T-helper 22 cell (primary cell): ENCODE measurements around the gene IMPDH2.
A peak's percentile ranks its signal among the peaks of the same experiment; 100 is the strongest.

Experiments used
- DNase-seq: peaks from one replicate; pipeline ENCODE4 v3.0.0-alpha.2; 2020; ENCODE audit warnings: low read depth

The IMPDH2 gene

DNA sequence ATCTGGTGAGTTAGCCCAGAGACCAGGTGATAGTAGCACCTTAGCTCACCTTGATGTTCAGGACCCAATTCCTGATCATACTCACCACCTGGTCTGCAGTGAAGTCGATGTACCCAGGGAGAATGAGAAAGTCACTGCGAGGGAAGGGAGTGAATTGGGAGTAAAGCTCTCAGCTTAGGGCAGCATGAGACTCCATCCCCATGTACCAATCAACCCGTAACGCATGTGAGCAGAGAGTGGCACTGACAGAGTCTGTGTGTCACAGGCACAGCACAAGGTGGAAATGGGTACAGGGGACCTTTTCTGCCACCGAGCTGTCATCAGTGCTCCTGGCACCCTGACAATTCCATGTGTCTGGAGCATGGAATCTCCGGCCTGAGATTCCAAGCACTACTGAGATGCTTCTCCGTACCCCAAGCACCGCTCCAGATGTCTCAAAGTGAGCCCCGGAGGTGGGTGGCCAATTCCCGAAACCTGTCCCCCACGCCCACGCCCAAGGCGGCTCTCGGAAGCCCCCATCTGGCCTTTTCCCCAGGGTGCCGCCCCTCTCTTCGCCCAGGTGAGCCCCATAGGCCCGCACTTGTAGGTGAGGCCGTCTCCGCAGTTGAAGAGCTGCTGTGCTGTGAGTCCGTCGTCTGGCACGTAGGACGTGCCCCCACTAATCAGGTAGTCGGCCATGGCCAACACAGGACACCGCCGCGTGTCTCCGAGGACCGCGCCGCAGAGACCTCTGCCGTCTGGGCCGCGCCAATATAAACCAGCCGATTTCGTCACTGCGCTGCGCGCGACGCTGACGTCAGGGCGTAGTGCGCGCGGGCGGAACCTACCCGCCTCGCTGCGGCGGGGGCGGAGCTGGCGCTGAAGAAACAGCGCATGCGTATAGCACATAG, at the start of gene IMPDH2:
IMPDH2 (minus strand) TSS at position 726 of the 890 bp plus-strand sequence; CDS start at position 678, 48 bp downstream.
- peak; percentile 83 for DNase-seq

DNA sequence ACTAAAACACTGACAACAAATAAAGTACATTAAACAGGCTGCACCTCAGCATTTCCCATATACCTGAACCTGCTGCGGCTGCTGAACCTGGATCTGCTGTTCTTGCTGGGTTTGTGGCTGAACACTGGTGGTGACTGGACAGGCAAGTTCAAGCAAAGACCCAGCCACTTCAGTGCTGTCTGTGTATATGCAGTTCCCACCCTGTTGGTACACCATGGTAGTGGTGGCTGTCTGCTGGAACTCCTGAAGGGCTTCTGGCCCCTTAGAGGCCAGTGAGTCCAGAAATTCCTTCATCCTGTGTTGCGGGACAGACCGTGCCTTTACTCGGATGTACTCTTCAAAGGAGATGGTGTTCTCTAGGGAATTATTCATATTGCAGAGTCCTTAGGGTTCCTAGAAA, 47.4 kb upstream of the IMPDH2 start:
- no peak for DNase-seq

DNA sequence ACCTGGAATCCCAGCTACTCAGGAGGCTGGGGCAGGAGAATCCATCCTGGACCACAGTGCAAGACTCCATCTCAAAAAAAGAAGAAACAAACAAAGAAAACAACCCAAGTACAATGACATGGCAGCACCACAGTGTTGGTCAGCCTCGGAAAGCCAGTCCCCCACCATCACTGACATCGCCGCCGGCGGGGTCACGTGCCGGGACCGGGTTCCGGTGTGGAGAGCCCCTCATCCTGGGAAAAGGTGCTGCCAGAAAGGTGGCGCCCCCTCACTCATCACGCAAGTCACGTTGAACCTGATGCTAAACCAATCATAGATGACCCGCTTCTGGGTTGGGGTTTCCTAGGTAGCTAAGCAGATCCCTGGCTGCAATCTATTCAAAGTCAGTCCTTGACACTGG, 46.9 kb upstream of the IMPDH2 start:
- no peak for DNase-seq

DNA sequence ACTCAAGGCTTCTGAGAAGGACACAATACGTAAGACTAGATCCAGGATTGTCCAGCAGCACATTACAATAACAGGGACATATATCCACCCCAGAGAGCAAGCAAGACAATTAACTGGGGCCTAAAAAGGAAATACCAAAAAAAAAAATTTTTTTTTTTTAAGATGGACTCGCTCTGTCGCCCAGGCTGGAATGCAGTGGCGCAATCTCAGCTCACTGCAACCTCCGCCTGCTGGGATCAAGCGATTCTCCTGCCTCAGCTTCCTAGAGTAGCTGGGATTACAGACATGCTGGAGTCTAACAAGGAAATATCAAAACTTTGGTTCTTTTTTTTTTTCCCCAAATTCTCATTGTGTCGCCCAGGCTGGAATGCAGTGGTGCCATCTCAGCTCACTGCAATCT, 28.8 kb upstream of the IMPDH2 start:
- no peak for DNase-seq

DNA sequence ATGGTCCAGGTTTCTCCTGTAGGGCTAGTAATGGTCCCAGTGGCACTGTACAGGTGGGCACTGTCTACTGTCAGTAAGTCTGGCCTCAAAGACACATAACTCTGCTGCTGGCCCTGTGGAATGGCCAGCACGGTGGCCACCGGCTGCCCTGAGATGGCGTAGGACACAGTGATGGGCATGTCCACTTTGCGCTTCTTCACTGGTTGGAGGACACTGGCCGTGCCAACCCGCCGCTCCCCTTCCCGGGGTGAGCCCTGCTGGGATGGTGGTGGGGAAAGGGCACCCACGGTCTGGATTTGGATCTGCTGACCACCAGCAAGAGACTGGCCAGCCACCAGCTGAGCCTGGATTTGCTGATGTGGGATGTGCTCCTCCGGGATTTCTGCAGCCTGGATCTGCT, 28.1 kb upstream of the IMPDH2 start:
- DNase-seq = no peak

DNA sequence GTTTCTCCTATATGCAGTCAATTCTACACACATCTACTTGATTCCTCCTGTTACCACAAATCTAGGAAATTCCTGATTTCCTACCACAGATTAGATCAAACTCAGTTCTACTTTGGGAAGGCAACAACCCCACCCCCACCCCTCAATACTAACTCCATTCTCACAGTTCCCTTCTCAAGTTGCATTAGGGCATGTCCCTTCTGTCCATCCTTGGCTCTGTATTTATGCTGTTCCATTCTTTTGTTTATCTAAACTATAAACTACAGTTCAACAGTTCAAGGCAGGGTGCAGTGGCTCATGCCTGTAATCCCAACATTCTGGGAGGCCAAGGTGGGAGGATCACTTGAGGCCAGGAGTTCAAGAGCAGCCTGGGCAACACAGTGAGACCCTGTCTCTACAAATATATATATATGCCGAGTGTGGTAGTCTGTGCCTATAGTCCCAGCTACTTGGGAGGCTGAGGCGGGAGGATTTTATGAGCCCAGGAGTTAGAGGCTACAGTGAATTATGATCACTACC, 25.2 kb upstream of the IMPDH2 start:
- DNase-seq = no peak

DNA sequence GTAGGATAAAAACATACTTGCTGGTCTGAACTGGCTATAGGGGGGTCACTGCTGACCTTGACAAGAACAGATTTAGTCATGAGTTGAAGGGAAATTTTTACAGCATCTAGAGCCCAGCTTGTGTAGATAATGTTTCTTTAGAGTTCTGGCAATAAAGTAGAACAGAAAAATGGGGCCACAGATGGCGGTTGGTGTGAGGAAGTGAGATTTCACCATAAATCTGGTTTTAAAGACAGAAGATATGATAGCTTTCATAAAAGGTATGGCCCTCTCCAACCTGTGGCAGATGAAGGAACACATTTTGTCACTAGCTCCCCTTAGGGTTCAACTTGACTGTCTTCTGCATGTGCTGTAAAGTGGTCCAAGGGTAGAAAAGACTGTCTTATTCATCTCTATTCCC, 24.3 kb upstream of the IMPDH2 start:
- no peak for DNase-seq

DNA sequence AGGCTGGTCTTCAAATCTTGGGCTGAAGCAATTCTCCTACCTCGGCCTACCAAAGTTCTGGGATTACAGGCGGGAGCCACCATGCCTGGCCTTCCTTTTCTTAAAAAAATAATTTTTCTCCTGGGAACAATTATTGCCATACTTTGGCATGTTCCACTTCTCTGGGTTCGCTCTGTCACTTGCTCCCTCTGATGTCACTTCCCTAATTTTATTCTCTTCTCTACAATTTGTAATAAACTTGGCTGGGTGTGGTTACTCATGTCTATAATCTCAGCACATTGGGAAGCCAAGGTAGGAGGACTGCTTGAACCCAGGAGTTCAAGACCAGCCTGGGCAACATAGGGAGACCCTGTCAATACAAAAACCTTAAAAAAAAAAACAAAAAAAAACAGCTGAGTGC, 6.1 kb upstream of the IMPDH2 start:
- DNase-seq = no peak

DNA sequence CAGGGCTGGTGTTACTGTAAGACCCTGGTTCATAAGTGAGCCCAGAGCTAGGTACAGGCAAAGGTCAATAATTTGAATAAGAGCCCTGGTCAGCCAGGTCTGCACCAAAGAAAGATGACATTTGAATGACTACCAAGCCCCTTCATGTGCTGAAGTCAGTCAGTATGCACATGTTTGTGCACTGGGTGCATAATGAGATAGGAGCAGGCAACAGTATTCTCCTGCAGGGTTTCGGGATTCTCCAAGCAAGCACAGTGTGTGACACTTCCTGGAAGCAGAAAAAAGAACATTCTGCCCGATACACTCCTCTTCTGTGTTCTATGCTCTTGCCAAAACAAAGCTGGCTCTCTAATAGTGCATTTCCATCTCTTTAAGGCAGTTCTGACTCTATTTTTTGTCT, 5.5 kb upstream of the IMPDH2 start:
- no peak for DNase-seq

DNA sequence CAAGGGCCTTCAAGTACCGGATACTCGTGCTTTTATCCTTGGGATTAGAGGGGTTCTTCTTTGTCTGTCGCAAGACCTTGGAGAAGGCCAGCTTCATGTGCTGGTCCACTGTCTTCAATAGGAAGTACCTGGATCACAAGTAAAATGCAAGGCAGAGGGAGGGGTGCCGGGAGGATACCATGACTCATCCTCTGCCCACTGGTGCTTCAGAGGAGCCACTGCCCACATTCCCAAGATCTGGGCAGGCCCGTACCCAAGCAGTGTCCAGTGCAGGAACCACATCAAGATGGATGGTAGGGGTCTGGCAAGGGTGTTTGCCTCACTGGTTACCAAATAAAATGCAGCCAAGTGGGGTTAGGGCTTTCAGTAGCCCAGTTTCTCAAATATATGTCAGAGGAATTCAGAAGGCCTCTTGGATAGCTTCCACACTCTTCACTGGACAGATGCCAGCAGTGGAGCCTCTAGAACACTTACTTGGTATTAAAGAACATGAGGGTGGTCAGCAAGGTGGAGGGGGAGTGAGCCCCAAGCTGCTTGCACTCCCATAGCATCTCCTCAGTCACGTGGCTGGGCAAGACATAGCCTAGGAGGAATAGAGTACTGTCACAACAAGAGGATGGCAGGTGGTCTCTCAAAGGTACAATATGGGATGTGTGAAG, 3.6 kb upstream of the IMPDH2 start:
- DNase-seq = no peak

DNA sequence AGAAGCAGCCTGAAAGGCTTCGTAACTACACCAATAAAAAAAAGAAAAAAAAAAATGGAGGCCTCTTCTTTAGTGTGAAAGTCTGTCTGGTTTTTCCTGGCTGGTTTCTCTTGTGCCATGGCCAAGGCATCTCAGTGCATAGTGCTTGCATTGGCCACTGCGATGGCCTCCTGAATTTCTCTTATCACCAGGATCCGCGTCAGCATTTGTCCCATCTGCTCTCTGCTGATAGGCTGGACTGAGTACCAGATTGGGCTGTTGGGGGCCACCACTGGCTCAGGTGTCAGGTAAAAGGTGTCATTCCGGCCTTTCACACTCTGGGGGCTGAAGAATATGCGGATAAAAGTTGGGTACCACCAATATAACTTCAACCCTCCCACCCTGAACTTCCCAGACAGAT, 1.1 kb upstream of the IMPDH2 start:
- no peak for DNase-seq

DNA sequence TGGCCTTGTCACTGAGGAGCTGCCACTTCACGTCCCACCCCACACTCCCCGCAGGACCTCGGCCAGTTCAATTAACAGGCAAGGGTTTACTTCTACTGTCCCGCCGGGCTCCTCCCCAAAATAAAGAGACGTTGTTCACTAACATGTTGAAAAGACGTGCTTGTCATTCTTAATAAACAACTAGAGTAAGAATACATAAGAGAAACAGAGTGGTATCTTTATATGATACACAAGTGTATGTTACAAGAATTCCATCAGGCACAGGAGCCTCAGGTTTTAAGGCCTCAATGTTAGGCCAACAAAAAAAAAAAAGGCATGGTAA, 326 bp upstream of the IMPDH2 start:
- DNase-seq = no peak

DNA sequence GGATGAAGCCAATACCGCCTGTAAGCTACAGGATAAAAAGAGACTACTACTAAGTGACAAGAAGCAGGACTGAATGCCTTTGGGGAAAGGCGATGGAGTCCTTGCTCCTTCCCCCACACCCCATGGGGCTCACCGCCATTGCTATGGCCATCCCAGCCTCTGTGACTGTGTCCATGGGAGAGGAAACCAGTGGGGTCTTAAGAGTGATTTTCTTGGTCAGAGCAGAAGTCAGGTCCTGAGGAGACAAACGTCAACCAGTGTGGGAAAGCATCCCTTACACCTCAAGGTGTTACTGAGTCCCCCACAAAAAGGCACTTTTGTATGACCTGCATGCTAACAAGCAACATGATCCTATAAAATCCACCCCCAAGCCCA, 913 bp downstream of the IMPDH2 start:
- DNase-seq = no peak

DNA sequence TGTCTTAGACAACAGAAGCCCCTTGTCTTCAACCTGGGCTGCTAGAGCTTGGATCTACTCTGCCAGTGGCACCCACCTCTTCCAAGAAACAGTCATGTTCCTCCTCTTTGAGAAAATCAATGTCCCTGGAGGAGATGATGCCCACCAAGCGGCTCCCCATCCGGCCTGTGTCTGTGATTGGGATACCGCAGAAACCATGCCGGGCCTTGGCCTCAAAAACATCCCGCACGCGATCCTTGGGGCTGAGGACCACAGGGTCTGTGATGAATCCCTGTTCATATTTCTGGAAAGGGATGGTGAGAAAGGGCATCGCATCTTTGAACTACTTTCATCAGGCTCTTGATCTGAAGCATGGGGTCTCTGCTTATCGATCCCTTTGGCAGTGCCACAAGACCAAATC, 1.6 kb downstream of the IMPDH2 start:
- no peak for DNase-seq

DNA sequence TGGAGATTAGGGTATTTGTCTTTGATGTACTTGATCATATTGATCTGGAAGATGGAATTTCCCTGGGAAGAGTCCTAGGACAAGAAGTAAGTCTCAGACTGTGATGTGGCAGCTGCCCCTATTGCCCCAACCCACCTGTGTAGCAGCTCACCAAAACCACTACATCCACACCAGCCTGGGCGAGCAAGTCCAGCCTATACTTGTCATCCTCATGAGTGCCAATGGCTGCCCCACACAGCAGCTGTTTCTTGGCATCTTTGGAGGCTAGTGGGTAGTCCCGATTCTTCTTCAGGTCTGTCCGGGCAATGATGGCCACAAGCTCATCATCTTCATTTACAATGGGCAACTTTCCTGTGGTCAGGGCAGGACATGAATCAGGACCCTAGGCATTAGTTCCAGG, 2.7 kb downstream of the IMPDH2 start:
- no peak for DNase-seq

DNA sequence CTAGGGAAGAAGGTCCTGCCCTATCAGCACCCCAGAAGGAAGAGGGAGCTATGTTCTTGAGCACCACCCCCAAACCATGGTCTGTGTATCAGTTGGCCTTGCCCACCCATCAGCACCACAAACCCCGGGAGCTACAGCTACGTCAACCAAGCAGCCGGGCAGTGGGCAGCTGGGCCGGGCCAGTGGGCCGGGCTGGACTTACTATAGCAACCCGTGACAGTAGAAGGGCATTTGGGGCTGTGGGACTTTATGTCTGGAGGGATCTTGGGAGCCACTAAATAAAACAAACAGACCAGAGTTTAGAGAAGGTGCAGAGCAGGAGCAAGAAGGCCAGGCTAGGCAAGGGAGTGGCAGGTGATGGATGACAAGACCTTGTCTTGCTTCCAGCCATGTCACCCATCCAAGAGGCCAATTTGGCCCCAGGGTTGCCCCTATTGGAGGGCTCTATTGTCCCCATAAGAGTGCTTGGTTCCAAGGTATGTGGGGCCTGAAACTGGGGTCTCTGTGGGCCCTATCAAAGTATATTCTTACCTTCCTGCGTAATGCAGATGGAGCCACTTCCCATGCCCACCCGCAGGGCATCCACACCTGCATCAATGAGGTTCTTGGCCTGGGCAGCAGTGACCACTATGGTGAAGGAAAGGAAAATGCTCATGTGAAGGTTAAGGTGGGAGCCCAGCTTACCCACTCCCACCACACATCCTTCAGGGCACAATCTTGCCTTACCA, 3.2 kb downstream of the IMPDH2 start:
- DNase-seq = no peak

DNA sequence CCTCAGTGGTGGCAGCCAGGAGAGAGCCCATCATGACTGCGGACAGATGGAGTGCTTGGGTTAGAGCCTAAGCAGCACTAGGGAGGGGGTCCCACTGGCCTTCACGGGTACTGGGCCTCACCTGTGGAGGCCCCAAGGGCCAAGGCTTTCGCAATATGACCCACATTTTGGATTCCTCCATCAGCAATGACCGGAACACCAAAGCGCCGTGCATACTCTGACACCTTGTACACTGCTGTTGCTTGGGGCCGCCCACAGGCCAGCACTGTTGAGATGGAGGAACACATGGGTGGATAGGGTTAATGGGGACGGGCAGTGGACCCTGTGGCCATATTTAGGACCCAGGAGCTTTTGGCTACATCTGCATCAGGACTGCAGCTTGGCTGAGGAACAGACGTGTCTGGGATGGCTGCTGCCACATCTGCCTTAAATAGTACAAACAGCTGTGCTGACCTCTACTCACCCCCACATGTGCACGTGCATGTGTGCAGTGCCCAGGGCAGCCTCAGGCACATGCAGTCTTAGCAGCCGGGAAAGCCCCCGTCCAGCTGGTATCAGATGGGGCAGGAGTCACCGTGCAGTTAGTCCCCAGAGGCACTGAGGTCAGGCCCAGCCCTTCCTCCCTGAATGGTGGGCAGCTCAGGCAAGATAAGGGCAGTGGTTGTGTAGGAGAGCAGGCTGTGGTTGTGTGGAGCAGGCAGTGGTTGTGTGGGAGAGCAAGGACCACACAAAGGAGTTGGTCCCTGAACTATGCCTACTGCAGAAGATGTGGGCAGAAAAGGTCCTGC, 4.0 kb downstream of the IMPDH2 start:
- DNase-seq = no peak

DNA sequence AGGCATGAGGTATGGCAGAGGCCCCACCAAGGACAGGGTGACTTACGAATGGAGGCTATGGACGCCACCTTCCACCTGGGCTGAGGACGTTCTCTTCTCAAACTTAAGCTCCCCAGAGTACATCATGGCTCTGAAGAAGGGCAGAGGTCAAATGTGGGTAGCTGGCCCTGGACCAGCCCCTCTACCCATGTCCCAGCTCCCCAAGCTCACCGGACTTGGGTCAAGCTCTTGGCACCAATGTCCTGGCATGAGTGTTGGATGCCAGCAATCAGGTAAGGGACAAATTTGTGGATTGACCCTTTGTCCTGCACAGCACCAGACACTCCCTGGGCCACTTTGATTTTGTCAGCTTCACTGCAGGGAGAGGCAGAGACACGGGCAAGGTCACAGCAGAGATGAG, 4.7 kb downstream of the IMPDH2 start:
- DNase-seq = no peak

DNA sequence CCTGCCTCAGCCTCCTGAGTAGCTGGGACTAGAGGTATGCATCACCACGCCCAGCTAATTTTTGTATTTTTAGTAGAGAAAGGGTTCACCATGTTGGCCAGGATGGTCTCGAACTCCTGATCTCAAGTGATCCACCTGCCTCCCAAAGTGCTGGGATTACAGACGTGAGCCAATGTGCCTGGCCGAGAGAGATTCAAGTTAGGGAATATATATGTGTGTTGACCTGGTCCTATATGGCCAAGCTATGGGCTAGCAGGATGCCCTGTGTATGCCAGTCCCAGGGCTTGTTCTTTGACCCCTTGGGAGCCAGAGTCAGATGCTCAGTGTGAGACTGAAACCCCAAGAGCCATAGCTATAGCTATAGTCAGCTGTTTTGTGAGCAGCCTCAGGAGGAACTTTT, 5.4 kb downstream of the IMPDH2 start:
- DNase-seq = no peak

DNA sequence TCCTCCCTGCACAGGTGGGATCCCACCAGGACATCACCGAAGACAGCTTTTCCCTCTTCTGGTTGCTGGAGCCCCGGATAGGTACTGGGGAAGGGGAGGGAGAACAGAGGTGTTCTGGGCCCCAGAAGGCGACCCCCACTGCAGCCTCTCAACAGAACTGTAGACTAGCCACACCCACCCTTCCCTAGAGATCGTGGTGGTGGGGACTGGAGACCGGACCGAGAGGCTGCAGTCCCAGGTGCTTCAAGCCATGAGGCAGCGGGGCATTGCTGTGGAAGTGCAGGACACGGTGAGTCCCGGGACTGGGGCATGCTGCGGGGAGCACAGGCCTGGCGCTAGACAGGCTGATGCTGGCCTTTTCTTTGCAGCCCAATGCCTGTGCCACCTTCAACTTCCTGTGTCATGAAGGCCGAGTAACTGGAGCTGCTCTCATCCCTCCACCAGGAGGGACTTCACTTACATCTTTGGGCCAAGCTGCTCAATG, 6.5 kb downstream of the IMPDH2 start:
- DNase-seq = no peak

DNA sequence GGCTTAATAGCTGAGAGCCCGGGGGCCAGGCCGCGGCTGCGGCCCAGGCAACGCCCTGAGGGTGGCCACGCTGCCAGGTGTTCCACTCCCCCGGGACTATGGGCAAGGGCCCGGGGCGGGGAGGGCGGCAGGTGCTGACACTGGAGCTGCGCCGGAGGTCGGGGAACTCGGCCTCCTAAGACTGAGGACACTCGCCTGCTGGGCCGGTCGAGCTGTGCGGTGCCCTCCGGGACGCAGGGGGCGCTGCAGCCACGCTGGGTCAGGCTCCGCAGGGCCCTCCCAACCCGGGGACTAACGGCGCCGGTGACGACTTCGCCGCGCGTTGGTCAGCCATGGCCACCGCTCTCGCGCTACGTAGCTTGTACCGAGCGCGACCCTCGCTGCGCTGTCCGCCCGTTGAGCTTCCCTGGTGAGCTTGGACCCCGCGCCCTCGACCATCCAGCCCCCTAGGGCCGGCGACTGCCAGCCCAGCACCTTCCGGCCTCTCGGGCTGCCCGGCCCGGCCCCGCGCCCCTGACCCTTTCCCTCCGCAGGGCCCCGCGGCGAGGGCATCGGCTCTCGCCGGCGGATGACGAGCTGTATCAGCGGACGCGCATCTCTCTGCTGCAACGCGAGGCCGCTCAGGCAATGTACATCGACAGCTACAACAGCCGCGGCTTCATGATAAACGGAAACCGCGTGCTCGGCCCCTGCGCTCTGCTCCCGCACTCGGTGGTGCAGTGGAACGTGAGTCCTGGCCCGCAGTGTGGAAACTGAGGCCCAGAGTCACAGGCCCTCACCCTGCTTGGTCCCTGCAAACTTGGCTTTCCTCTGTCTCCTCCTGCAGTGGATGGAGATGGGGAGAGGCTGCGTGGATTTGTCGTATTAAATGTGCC, 7.1 kb downstream of the IMPDH2 start, which contains the start of gene NDUFAF3:
NDUFAF3 (plus strand) TSS at position 309 of the 875 bp plus-strand sequence; CDS start at position 333, 24 bp downstream.
- DNase-seq = peak; percentile 79
